H1 (cell line): ENCODE measurements around the gene ZNF3. TPM values are rescaled to one million over a fixed set of nuclear protein-coding genes. Genes with fewer than 3 reads are reported as not detected.

Experiments
- CTCF ChIA-PET: fragments of 300-600 bp; sonication (Branson Sonifier 250); formaldehyde crosslinking; loops from one replicate; lab custom pipeline; 2021; ENCODE audit not compliant: partially characterized antibody; lab: Charles Lee
- POLR2A ChIA-PET: fragments of 300-600 bp; sonication (Branson Sonifier 250); formaldehyde crosslinking; loops from one replicate; lab custom pipeline; 2021; ENCODE audit warnings: inconsistent platforms; ENCODE audit not compliant: partially characterized antibody; lab: Charles Lee
- DNase-seq, 2 experiments: peaks; one replicate each; pipeline versions ENCODE4 v3.0.0 to v3.0.0-alpha.2; 2010 to 2022; ENCODE audit warnings: low spot score in 2 of 2, low read depth in 1 of 2, mixed read lengths in 1 of 2
- FAIRE-seq: peaks from 2 replicates; lab custom pipeline; 2011; peaks lifted over from hg19 to GRCh38; lab: Jason Lieb, UNC
- H2AFZ ChIP-seq: 2 replicates; pipeline ENCODE4 v1.8.1; 2012; ENCODE audit warnings: low read length, inconsistent platforms
- H2AK5ac ChIP-seq: 2 replicates; pipeline ENCODE4 v1.6.1; 2013; ENCODE audit warnings: low read depth, low read length
- H2BK120ac ChIP-seq: replicated peaks from 2 replicates; pipeline ENCODE3; 2013; ENCODE audit warnings: low read depth, low read length, inconsistent platforms
- H2BK12ac ChIP-seq: 2 replicates; pipeline ENCODE4 v1.6.1; 2013; ENCODE audit warnings: low read depth, low read length
- H2BK15ac ChIP-seq: 2 replicates; pipeline ENCODE4 v1.6.1; 2013; ENCODE audit warnings: low read length
- H2BK20ac ChIP-seq: 2 replicates; pipeline ENCODE4 v1.6.1; 2013; ENCODE audit warnings: low read length
- H2BK5ac ChIP-seq: 2 replicates; pipeline ENCODE4 v1.6.1; 2013; ENCODE audit warnings: low read depth, low read length
- H3K14ac ChIP-seq: 2 replicates; pipeline ENCODE4 v1.6.1; 2013; ENCODE audit warnings: inconsistent platforms; ENCODE audit not compliant: insufficient read length
- H3K18ac ChIP-seq: 2 replicates; pipeline ENCODE4 v1.6.1; 2013; ENCODE audit warnings: low read length; ENCODE audit errors: extremely low read depth
- H3K23ac ChIP-seq: 2 replicates; pipeline ENCODE4 v1.6.1; 2013; ENCODE audit warnings: inconsistent platforms; ENCODE audit not compliant: insufficient read length
- H3K23me2 ChIP-seq: 2 replicates; pipeline ENCODE4 v1.6.1; 2013; ENCODE audit warnings: low read depth, low read length
- H3K27ac ChIP-seq: 2 replicates; pipeline ENCODE4 v1.6.1; 2011; ENCODE audit warnings: low read depth, low read length, inconsistent platforms
- H3K27me3 ChIP-seq, 4 experiments: replicated peaks in 1 of 4; 1 replicate in 1 of 4; 2 replicates in 3 of 4; pipeline versions ENCODE4 v1.6.1 to v1.8.1; 2011 to 2013; ENCODE audit warnings: low read length in 3 of 4, mild to moderate bottlenecking in 3 of 4, inconsistent platforms in 2 of 4, mixed read lengths in 2 of 4, moderate library complexity in 1 of 4; ENCODE audit not compliant: control insufficient read depth in 3 of 4, insufficient read depth in 3 of 4; ENCODE audit errors: extremely low read depth in 1 of 4
- H3K36me3 ChIP-seq, 4 experiments: 2 replicates each; pipeline versions ENCODE4 v1.6.1 to v1.8.1; 2011 to 2013; ENCODE audit warnings: mild to moderate bottlenecking in 4 of 4, low read length in 3 of 4, moderate library complexity in 2 of 4, control low read depth in 1 of 4, inconsistent platforms in 1 of 4; ENCODE audit not compliant: insufficient read depth in 4 of 4, control insufficient read depth in 2 of 4
- H3K4ac ChIP-seq: replicated peaks from 2 replicates; pipeline ENCODE3; 2013; ENCODE audit warnings: low read length, low read depth, mixed read lengths, inconsistent platforms; ENCODE audit not compliant: insufficient read length
- H3K4me1 ChIP-seq, 4 experiments: replicated peaks in 1 of 4; 1 replicate in 1 of 4; 2 replicates in 3 of 4; pipeline versions ENCODE4 v1.6.1 to v1.8.1; 2011 to 2013; ENCODE audit warnings: low read length in 3 of 4, inconsistent platforms in 2 of 4, mixed read lengths in 1 of 4; ENCODE audit not compliant: insufficient read depth in 4 of 4, control insufficient read depth in 3 of 4
- H3K4me2 ChIP-seq, 2 experiments: 2 replicates each; pipeline versions ENCODE4 v1.6.1 to v1.8.1; 2011 to 2013; ENCODE audit warnings: low read depth in 2 of 2, low read length in 2 of 2, control low read depth in 1 of 2, inconsistent platforms in 1 of 2, mild to moderate bottlenecking in 1 of 2; ENCODE audit not compliant: insufficient read depth in 1 of 2
- H3K4me3 ChIP-seq, 4 experiments: fragments of 200-600, 300-600 bp in 1 of 4; sonication (generic), shearing (Covaris generic), sonication (Bioruptor Twin) in 1 of 4; 2 replicates each; pipeline versions ENCODE4 v1.5.1 to v1.8.1; 2011 to 2016; ENCODE audit warnings: low read length in 4 of 4, low read depth in 3 of 4, control low read depth in 2 of 4, inconsistent platforms in 2 of 4, mild to moderate bottlenecking in 2 of 4, mixed read lengths in 1 of 4, moderate library complexity in 1 of 4; ENCODE audit not compliant: insufficient read depth in 2 of 4; ENCODE audit errors: extremely low read depth in 1 of 4
- H3K56ac ChIP-seq: replicated peaks from 2 replicates; pipeline ENCODE3; 2013; ENCODE audit warnings: low read depth, mild to moderate bottlenecking, mixed read lengths, low read length, inconsistent platforms; ENCODE audit not compliant: insufficient read length
- H3K79me1 ChIP-seq: 2 replicates; pipeline ENCODE4 v1.6.1; 2013; ENCODE audit warnings: low read depth, low read length, control low read depth
- H3K79me2 ChIP-seq, 2 experiments: 2 replicates each; pipeline versions ENCODE4 v1.6.1 to v1.8.1; 2012 to 2013; ENCODE audit warnings: low read length in 2 of 2, mild to moderate bottlenecking in 2 of 2, inconsistent platforms in 1 of 2; ENCODE audit not compliant: insufficient read depth in 2 of 2, control insufficient read depth in 1 of 2
- H3K9ac ChIP-seq, 4 experiments: replicated peaks in 1 of 4; 1 replicate in 1 of 4; 2 replicates in 3 of 4; pipeline versions ENCODE4 v1.6.1 to v1.8.1; 2011 to 2013; ENCODE audit warnings: low read depth in 3 of 4, low read length in 3 of 4, control low read depth in 2 of 4, mild to moderate bottlenecking in 2 of 4, moderate library complexity in 2 of 4, inconsistent platforms in 1 of 4; ENCODE audit errors: extremely low read depth in 1 of 4
- H3K9me3 ChIP-seq, 2 experiments: 2 replicates each; pipeline versions ENCODE4 v1.6.1 to v1.8.1; 2012 to 2013; ENCODE audit warnings: mild to moderate bottlenecking in 2 of 2, moderate library complexity in 2 of 2, control low read depth in 1 of 2, inconsistent platforms in 1 of 2, low read depth in 1 of 2, low read length in 1 of 2, mixed read lengths in 1 of 2; ENCODE audit not compliant: insufficient read depth in 2 of 2
- H4K20me1 ChIP-seq, 2 experiments: replicated peaks in 1 of 2; 2 replicates each; pipeline versions ENCODE3 to v1.8.1; 2011 to 2013; ENCODE audit warnings: inconsistent platforms in 2 of 2, low read length in 2 of 2, mild to moderate bottlenecking in 1 of 2; ENCODE audit not compliant: insufficient read depth in 2 of 2, control insufficient read depth in 1 of 2
- H4K5ac ChIP-seq: 2 replicates; pipeline ENCODE4 v1.6.1; 2013; ENCODE audit warnings: low read length, low read depth, mixed read lengths, inconsistent platforms; ENCODE audit not compliant: insufficient read length
- H4K8ac ChIP-seq: 2 replicates; pipeline ENCODE4 v1.8.0; 2013; ENCODE audit warnings: mild to moderate bottlenecking, moderate library complexity, low read length, inconsistent platforms; ENCODE audit not compliant: insufficient read depth; ENCODE audit errors: extremely low read depth
- H4K91ac ChIP-seq: replicated peaks from 2 replicates; pipeline ENCODE3; 2013; ENCODE audit warnings: low read length, mixed read lengths, inconsistent platforms; ENCODE audit not compliant: insufficient read length
- ASH2L ChIP-seq: fragments of 200-600, 300-600 bp; sonication (generic); IDR thresholded peaks from one replicate; pipeline ENCODE4 v1.7.1; 2017; ENCODE audit warnings: low read length
- CEBPB ChIP-seq: IDR thresholded peaks from 2 replicates; pipeline ENCODE4 v1.6.1; 2012; ENCODE audit warnings: low read depth, low read length
- CREB1 ChIP-seq: IDR thresholded peaks from 2 replicates; pipeline ENCODE4 v1.6.1; 2012; ENCODE audit warnings: inconsistent platforms
- HDAC2 ChIP-seq, 2 experiments: fragments of 300-600 bp in 1 of 2; sonication (generic) in 1 of 2; IDR thresholded peaks; 2 replicates each; pipeline ENCODE4 v1.6.1; 2011 to 2012; ENCODE audit warnings: low read depth in 2 of 2, low read length in 2 of 2, mild to moderate bottlenecking in 2 of 2, moderate library complexity in 2 of 2, borderline replicate concordance in 1 of 2, inconsistent platforms in 1 of 2
- KDM1A ChIP-seq: fragments of 200-600, 300-600 bp; sonication (generic); IDR thresholded peaks from 2 replicates; pipeline ENCODE4 v1.7.1; 2016; ENCODE audit warnings: mild to moderate bottlenecking, low read length, borderline replicate concordance
- KDM5A ChIP-seq: fragments of 200-600 bp; IDR thresholded peaks from 2 replicates; pipeline ENCODE4 v1.7.1; 2012; ENCODE audit warnings: mild to moderate bottlenecking, low read length, inconsistent platforms, mixed read lengths
- NRF1 ChIP-seq: IDR thresholded peaks from 2 replicates; pipeline ENCODE4 v1.6.1; 2011; ENCODE audit warnings: mild to moderate bottlenecking, low read depth, low read length, improper control_type of control experiment
- POLR2A ChIP-seq, 2 experiments: IDR thresholded peaks; 1 replicate in 1 of 2; 2 replicates in 1 of 2; pipeline ENCODE4 v1.6.1; 2011; ENCODE audit warnings: low read depth in 2 of 2, low read length in 2 of 2, mild to moderate bottlenecking in 2 of 2; ENCODE audit errors: control extremely low read depth in 1 of 2
- POLR2AphosphoS5 ChIP-seq: IDR thresholded peaks from 2 replicates; pipeline ENCODE4 v1.6.1; 2011; ENCODE audit warnings: low read depth, low read length
- SRF ChIP-seq: IDR thresholded peaks from 2 replicates; pipeline ENCODE4 v1.6.1; 2011; ENCODE audit warnings: mild to moderate bottlenecking, low read depth, low read length, moderate library complexity
- TCF12 ChIP-seq: IDR thresholded peaks from 2 replicates; pipeline ENCODE4 v1.6.1; 2011; ENCODE audit warnings: low read depth, mild to moderate bottlenecking, low read length
- TEAD4 ChIP-seq: IDR thresholded peaks from 2 replicates; pipeline ENCODE4 v1.6.1; 2012; ENCODE audit warnings: low read depth, low read length, inconsistent platforms, mixed read lengths
- YY1 ChIP-seq: IDR thresholded peaks from 2 replicates; pipeline ENCODE4 v1.6.1; 2011; ENCODE audit warnings: low read depth, mild to moderate bottlenecking, low read length
- WGBS, 2 experiments: shearing (Covaris generic) in 1 of 2; methylation state at CpG; one replicate each; pipeline versions ENCODE4 v1.1.6 to v1.1.7; 2013 to 2015; ENCODE audit warnings: low lambda C conversion rate in 2 of 2, mixed read lengths in 2 of 2, inconsistent platforms in 1 of 2, low coverage in 1 of 2, missing lambda C conversion rate in 1 of 2; ENCODE audit not compliant: insufficient replicate concordance in 2 of 2, insufficient coverage in 1 of 2, insufficient read length in 1 of 2; ENCODE audit errors: extremely low coverage in 1 of 2, missing lambda C conversion rate in 1 of 2; 5-methylcytosine and 5-hydroxymethylcytosine counted together
- polyA plus RNA-seq, 7 experiments: library from polyadenylated mRNA; depleted of rRNA in 3 of 7; stranded (reverse) in 5 of 7; unstranded in 2 of 7; fragments of >200 nt in 5 of 7; fragments of 200-250 nt in 2 of 7; gene quantifications; 1 replicate in 5 of 7; 2 replicates in 1 of 7; 4 replicates in 1 of 7; pipeline versions ENCODE4 v1.2.1 to v1.2.3, GENCODE V29; 2011 to 2013; ENCODE audit warnings: missing spikeins in 2 of 7, mixed read lengths in 2 of 7
- total RNA-seq: library from RNA; stranded (reverse); fragmentation: NEBNext Ultra II Directional; extraction: Animal tissue kit (Norgen Biotek cat#: 25700); gene quantifications from 2 replicates; pipeline ENCODE4 v1.2.1, GENCODE V29; 2021
- TF ChIP-seq, protein P1 (sequence below): IDR thresholded peaks from 2 replicates; pipeline ENCODE4 v1.6.1; 2012; ENCODE audit warnings: low read length, inconsistent platforms

Gene ZNF3
- total and polyA plus RNA-seq, 2 of the 8 experiments (the other 6 are each of a cell fraction or from before 2014, with no cell fraction given), result 26.9 to 49.1 TPM

DNA sequence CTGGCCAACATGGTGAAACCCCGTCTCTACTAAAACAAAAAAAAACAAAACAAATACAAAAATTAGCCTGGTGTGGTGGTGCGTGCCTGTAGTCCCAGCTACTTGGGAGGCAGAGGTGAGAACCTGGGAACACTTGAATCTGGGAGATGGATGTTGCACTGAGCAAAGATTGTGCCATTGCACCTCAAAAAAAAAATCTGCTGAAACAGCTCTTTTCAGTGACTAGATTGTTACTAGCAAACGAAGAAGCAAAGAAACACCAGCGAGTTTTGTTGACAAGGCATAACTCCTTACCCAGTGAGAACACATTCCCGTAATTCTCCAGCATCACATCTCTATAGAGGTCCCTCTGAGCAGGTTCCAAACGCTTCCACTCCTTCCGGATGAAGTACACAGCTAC is 6.7 kb downstream of the ZNF3 start:
- Histone ChIP-seq H3K27me3 (no peaks in the 10 kb centered on the region; a peak in 1 of 7 replicates), H3K14ac (no peak overlapping the region), H3K23ac (no peak overlapping the region), H2AFZ (no peak overlapping the region), H2BK5ac (no peak overlapping the region), H3K4me3 (no peak overlapping the region), H3K9me3 (peaks cover 59 to 67% of the 10 kb centered on the region in 2 experiments), H3K36me3 (peaks cover 76 to 100% (median 90%) of the 10 kb centered on the region in 4 experiments), H3K9ac (no peak overlapping the region), H2AK5ac (no peak overlapping the region), H4K8ac (no peak overlapping the region), H4K5ac (no peak overlapping the region), H3K4me1 (no peaks in the 10 kb centered on the region; a peak in 1 of 7 replicates), H3K18ac (no peak overlapping the region), H3K4ac (no peak overlapping the region), H3K27ac (no peak overlapping the region), H3K4me2 (no peak overlapping the region), H3K56ac (no peak overlapping the region), H2BK20ac (no peak overlapping the region), H2BK15ac (no peak overlapping the region), H3K23me2 (no peaks in the 10 kb centered on the region), H2BK12ac (no peak overlapping the region), H4K91ac (no peak overlapping the region), H3K79me1 (no peaks in the 10 kb centered on the region; the same call in none of the 2 replicates), H4K20me1 (peaks cover 0 to 1% of the 10 kb centered on the region in 2 experiments), H2BK120ac (no peak overlapping the region), H3K79me2 (peaks cover 17 to 35% of the 10 kb centered on the region in 2 experiments)
- POLR2A ChIA-PET, result interaction anchor here (0.9 to 19.6 kb wide), 12 partner anchors 8 to 56 kb away, joined by 3 to 294 read pairs (median 4); partner anchors contain the start of genes AP4M1, COPS6, MCM7 and ZSCAN21
- 87% methylated on average over 7 of the region's 7 CpGs; no CpG with 5 or more reads in 1 of the 2 experiments for WGBS, 2 experiments
- CTCF ChIA-PET, result interaction anchor here (0.6 to 2.1 kb wide), 5 partner anchors 8 to 608 kb away, joined by 3 to 5 read pairs (median 3); no protein-coding TSS in a partner anchor
- DNase-seq, result no peak
- no peak for FAIRE-seq
- no peak for TF ChIP-seq POLR2A (IDR thresholded peaks at IDR 0.05; ENCODE audit: control extremely low read depth in 1 of 2, low read depth in 2 of 2, low read length in 2 of 2)
- no peak for TF ChIP-seq SRF
- TF ChIP-seq POLR2AphosphoS5, result no peak
- no peak for TF ChIP-seq KDM5A
- TF ChIP-seq ASH2L, result no peak
- no peak for TF ChIP-seq TCF12
- TF ChIP-seq HDAC2 (IDR thresholded peaks at IDR 0.05; ENCODE audit: borderline replicate concordance in 1 of 2, low read depth in 2 of 2, low read length in 2 of 2), result no peak
- TF ChIP-seq CEBPB, result no peak
- TF ChIP-seq, protein P1, sequence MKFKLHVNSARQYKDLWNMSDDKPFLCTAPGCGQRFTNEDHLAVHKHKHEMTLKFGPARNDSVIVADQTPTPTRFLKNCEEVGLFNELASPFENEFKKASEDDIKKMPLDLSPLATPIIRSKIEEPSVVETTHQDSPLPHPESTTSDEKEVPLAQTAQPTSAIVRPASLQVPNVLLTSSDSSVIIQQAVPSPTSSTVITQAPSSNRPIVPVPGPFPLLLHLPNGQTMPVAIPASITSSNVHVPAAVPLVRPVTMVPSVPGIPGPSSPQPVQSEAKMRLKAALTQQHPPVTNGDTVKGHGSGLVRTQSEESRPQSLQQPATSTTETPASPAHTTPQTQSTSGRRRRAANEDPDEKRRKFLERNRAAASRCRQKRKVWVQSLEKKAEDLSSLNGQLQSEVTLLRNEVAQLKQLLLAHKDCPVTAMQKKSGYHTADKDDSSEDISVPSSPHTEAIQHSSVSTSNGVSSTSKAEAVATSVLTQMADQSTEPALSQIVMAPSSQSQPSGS, result no peak
- no peak for TF ChIP-seq KDM1A
- TF ChIP-seq TEAD4, result no peak
- no peak for TF ChIP-seq YY1
- TF ChIP-seq NRF1, result no peak
- no peak for TF ChIP-seq CREB1
